ENCODE results near the gene GDF11. TPM values are rescaled to one million over a fixed set of nuclear protein-coding genes. Genes with fewer than 3 reads are reported as not detected.

GDF11 gene
- total RNA-seq, 1 experiment from 2014 or later, result 31.8 TPM

- Mint-ChIP-seq H3K27me3 (ENCODE audit: low read depth) (peaks cover 8% of the 10 kb centered on the region), H3K27ac (no peak overlapping the region), H3K9me3 (no peaks in the 10 kb centered on the region), H3K4me1 (peaks cover 30 to 34% of the 10 kb centered on the region in 2 experiments), H3K36me3 (ENCODE audit: insufficient read depth in 1 of 3, low read depth in 3 of 3) (no peaks in the 10 kb centered on the region; a peak in 1 of 7 replicates), H3K4me3 (peak overlapping the region; percentile 6 to 33; a peak in 1 of 5 replicates)
- no peak overlapping the region for H3K56ac ChIP-seq (ENCODE audit: insufficient read length, low read depth, low read length)
- no peak overlapping the region for H2BK20ac ChIP-seq (ENCODE audit: low read depth, low read length, poor library complexity, severe bottlenecking)
- no peak overlapping the region for H4K8ac ChIP-seq (replicated peaks; ENCODE audit: insufficient read length, low read depth, low read length)
- no peak overlapping the region for H3K23ac ChIP-seq (ENCODE audit: insufficient read length, low read depth, low read length)
- H3K9me3 ChIP-seq (ENCODE audit: control insufficient read depth, low read depth, low read length), result no peaks in the 10 kb centered on the region
- H3K4me1 ChIP-seq (ENCODE audit: insufficient read depth, low read length), result peaks cover 2% of the 10 kb centered on the region; the same call in 1 of the 2 replicates
- peak overlapping the region; percentile 93 for H3K4me2 ChIP-seq (ENCODE audit: insufficient read depth, insufficient read length, low read length)
- H2BK15ac ChIP-seq (ENCODE audit: low read depth, low read length), result no peak overlapping the region
- no peak overlapping the region for H2BK120ac ChIP-seq (ENCODE audit: low read depth, low read length, poor library complexity, severe bottlenecking)
- peaks cover 2% of the 10 kb centered on the region for H4K20me1 ChIP-seq (ENCODE audit: control insufficient read depth, insufficient read depth, insufficient read length)
- no peak overlapping the region for H4K91ac ChIP-seq (ENCODE audit: insufficient read length, low read depth, low read length)
- H3K79me1 ChIP-seq (ENCODE audit: insufficient read depth, low read depth, low read length, poor library complexity, severe bottlenecking), result no peaks in the 10 kb centered on the region
- H2AK5ac ChIP-seq (ENCODE audit: insufficient read length, low read length), result no peak overlapping the region
- no peak overlapping the region for H3K27ac ChIP-seq (ENCODE audit: insufficient read length, low read depth, low read length)
- no peak overlapping the region for H3K9ac ChIP-seq (ENCODE audit: extremely low read depth, insufficient read length, low read length)
- H3K79me2 ChIP-seq (ENCODE audit: insufficient read depth, low read length), result peaks cover 1% of the 10 kb centered on the region; the same call in 1 of the 2 replicates
- no peak for TF ChIP-seq CTCF (conservative IDR thresholded peaks at IDR 0.05)
- H2AFZ ChIP-seq (ENCODE audit: low read length), result no peak overlapping the region
- H3K18ac ChIP-seq (ENCODE audit: insufficient read length, low read depth, low read length), result no peak overlapping the region
- WGBS (ENCODE audit: extremely low coverage, insufficient read length, low lambda C conversion rate), result no CpG with 5 or more reads among the region's 2 CpGs
- H2BK12ac ChIP-seq (ENCODE audit: insufficient read length, low read depth, low read length), result no peak overlapping the region
- H3K23me2 ChIP-seq (ENCODE audit: insufficient read length, low read depth, low read length, poor library complexity, severe bottlenecking), result peaks cover 15% of the 10 kb centered on the region
- H3K14ac ChIP-seq (ENCODE audit: insufficient read depth, low read length), result no peak overlapping the region
- no peaks in the 10 kb centered on the region for H3K27me3 ChIP-seq (ENCODE audit: insufficient read depth, low read length)
- H4K5ac ChIP-seq (ENCODE audit: insufficient read length, low read depth, low read length), result no peak overlapping the region
- H3T11ph ChIP-seq (ENCODE audit: low read length), result no peak overlapping the region
- H3K4ac ChIP-seq (ENCODE audit: low read depth, low read length), result no peak overlapping the region
- H2BK5ac ChIP-seq (ENCODE audit: insufficient read length, low read length), result no peak overlapping the region
- DNase-seq, result no peak
These were observed 3.9 kb upstream of the GDF11 start for GRCh38 chr12:55739025-55739378.
